H1 (cell line): ENCODE results near the gene TMEM161A. TPM values are rescaled to one million over a fixed set of nuclear protein-coding genes. Genes with fewer than 3 reads are reported as not detected.
A peak's percentile ranks its signal among the peaks of the same experiment; 100 is the strongest.

ENCODE experiments used
- ASH2L ChIP-seq: fragments of 200-600, 300-600 bp; sonication (generic); IDR thresholded peaks from one replicate; pipeline ENCODE4 v1.7.1; 2017; ENCODE audit warnings: low read length
- BACH1 ChIP-seq: IDR thresholded peaks from 2 replicates; pipeline ENCODE4 v1.6.1; 2012; ENCODE audit warnings: low read length, improper control_type of control experiment
- CBX5 ChIP-seq: fragments of 300-800, 300-1000 bp; sonication (generic); IDR thresholded peaks from 2 replicates; pipeline ENCODE4 v1.7.1; 2016; ENCODE audit warnings: antibody characterized with exemption, low read length, low read depth
- CHD1 ChIP-seq: IDR thresholded peaks from 2 replicates; pipeline ENCODE4 v1.6.1; 2012; ENCODE audit warnings: low read depth, low read length, improper control_type of control experiment
- CHD2 ChIP-seq: IDR thresholded peaks from 2 replicates; pipeline ENCODE4 v1.6.1; 2012; ENCODE audit warnings: low read length, improper control_type of control experiment
- GABPA ChIP-seq: IDR thresholded peaks from 2 replicates; pipeline ENCODE4 v1.6.1; 2011; ENCODE audit warnings: mild to moderate bottlenecking, low read length, moderate library complexity, borderline replicate concordance; ENCODE audit not compliant: insufficient read depth
- HDAC6 ChIP-seq: IDR thresholded peaks from one replicate; pipeline ENCODE4 v1.7.1; 2012; ENCODE audit warnings: low read depth, mild to moderate bottlenecking, inconsistent platforms, low read length, moderate library complexity
- JUND ChIP-seq: IDR thresholded peaks from 2 replicates; pipeline ENCODE4 v1.6.1; 2011; ENCODE audit warnings: mild to moderate bottlenecking, improper control_type of control experiment, low read length
- KDM5A ChIP-seq: fragments of 200-600 bp; IDR thresholded peaks from 2 replicates; pipeline ENCODE4 v1.7.1; 2012; ENCODE audit warnings: mild to moderate bottlenecking, low read length, inconsistent platforms, mixed read lengths
- NANOG ChIP-seq: IDR thresholded peaks from 2 replicates; pipeline ENCODE4 v1.6.1; 2011; ENCODE audit warnings: low read length, low read depth, mild to moderate bottlenecking, inconsistent platforms; ENCODE audit not compliant: insufficient read depth, poor library complexity, severe bottlenecking
- POLR2A ChIP-seq, 2 experiments: IDR thresholded peaks; 1 replicate in 1 of 2; 2 replicates in 1 of 2; pipeline ENCODE4 v1.6.1; 2011; ENCODE audit warnings: low read depth in 2 of 2, low read length in 2 of 2, mild to moderate bottlenecking in 2 of 2; ENCODE audit errors: control extremely low read depth in 1 of 2
- POU5F1 ChIP-seq: IDR thresholded peaks from 2 replicates; pipeline ENCODE4 v1.6.1; 2011; ENCODE audit warnings: low read depth, mild to moderate bottlenecking, low read length, moderate library complexity
- RXRA ChIP-seq: IDR thresholded peaks from 2 replicates; pipeline ENCODE4 v1.6.1; 2011; ENCODE audit warnings: low read depth, mild to moderate bottlenecking, low read length, moderate library complexity; ENCODE audit not compliant: insufficient read depth
- SIN3A ChIP-seq, 2 experiments: IDR thresholded peaks in 1 of 2; conservative IDR thresholded peaks in 1 of 2; 2 replicates each; pipeline ENCODE4 v1.6.1; 2011 to 2012; ENCODE audit warnings: low read length in 2 of 2, improper control_type of control experiment in 1 of 2, low read depth in 1 of 2, mild to moderate bottlenecking in 1 of 2
- SP2 ChIP-seq: IDR thresholded peaks from 2 replicates; pipeline ENCODE4 v1.6.1; 2012; ENCODE audit warnings: mild to moderate bottlenecking, low read length, inconsistent platforms
- SUZ12 ChIP-seq: fragments of 200-600 bp; sonication (generic); IDR thresholded peaks from 2 replicates; pipeline ENCODE4 v1.6.1; 2012; ENCODE audit warnings: mild to moderate bottlenecking, inconsistent platforms, low read length, moderate library complexity, mixed read lengths
- TAF1 ChIP-seq: IDR thresholded peaks from 2 replicates; pipeline ENCODE4 v1.6.1; 2011; ENCODE audit warnings: mild to moderate bottlenecking, low read depth, low read length
- TCF12 ChIP-seq: IDR thresholded peaks from 2 replicates; pipeline ENCODE4 v1.6.1; 2011; ENCODE audit warnings: low read depth, mild to moderate bottlenecking, low read length
- YY1 ChIP-seq: IDR thresholded peaks from 2 replicates; pipeline ENCODE4 v1.6.1; 2011; ENCODE audit warnings: low read depth, mild to moderate bottlenecking, low read length
- ZNF274 ChIP-seq: IDR thresholded peaks from 2 replicates; pipeline ENCODE4 v1.7.0; 2012; ENCODE audit warnings: low read length, borderline replicate concordance; ENCODE audit errors: extremely low read depth
- polyA plus RNA-seq, 7 experiments: library from polyadenylated mRNA; depleted of rRNA in 3 of 7; stranded (reverse) in 5 of 7; unstranded in 2 of 7; fragments of >200 nt in 5 of 7; fragments of 200-250 nt in 2 of 7; gene quantifications; 1 replicate in 5 of 7; 2 replicates in 1 of 7; 4 replicates in 1 of 7; pipeline versions ENCODE4 v1.2.1 to v1.2.3, GENCODE V29; 2011 to 2013; ENCODE audit warnings: missing spikeins in 2 of 7, mixed read lengths in 2 of 7
- total RNA-seq: library from RNA; stranded (reverse); fragmentation: NEBNext Ultra II Directional; extraction: Animal tissue kit (Norgen Biotek cat#: 25700); gene quantifications from 2 replicates; pipeline ENCODE4 v1.2.1, GENCODE V29; 2021

Gene TMEM161A
- total and polyA plus RNA-seq, 2 of the 8 experiments (the other 6 are each of a cell fraction or from before 2014, with no cell fraction given): 47.8 to 103 TPM

DNA sequence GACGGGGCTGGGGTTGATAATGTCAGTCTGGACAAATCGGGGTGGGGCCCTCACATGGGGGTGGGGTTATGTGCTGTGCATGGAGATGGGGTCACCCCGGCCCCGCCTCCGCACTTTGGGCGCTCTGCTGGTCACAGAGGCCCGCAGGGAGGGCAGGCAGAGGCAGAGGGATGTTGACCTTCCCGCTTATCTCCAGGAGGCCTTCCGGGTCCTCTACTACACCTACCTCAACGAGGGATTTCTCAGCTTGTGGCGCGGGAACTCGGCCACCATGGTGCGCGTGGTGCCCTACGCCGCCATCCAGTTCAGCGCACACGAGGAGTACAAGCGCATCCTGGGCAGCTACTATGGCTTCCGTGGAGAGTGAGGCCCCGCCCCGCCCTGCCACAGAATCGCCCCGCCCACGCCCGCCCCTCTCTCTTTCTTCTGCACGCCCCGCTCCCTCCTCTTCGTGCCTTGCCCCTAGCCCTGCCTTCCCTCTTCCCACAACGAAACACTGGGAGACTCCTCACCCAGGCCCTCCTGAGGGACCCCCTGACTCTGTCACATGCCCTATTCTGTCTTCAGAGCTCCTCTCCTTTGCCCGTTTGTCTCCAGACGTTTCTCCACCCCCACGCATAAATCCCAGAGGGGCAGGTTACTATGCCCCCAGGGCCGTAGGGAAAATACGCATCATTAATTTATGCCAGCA is 32.8 kb downstream of the TMEM161A start (continued):
- TF ChIP-seq JUND (no peak), SP2 (no peak), ZNF274 (no peak), TCF12 (no peak), GABPA (no peak), BACH1 (no peak; the same call in 1 of the 2 replicates), POLR2A (IDR thresholded peaks at IDR 0.05; ENCODE audit: control extremely low read depth in 1 of 2, low read depth in 2 of 2, low read length in 2 of 2) (peak in 1 of 2 experiments; percentile 94; a peak in 2 of 3 replicates), TAF1 (peak; percentile 72), ASH2L (peak; percentile 86), RXRA (no peak), POU5F1 (no peak), NANOG (no peak), HDAC6 (no peak), CHD1 (no peak), YY1 (0 out of 2 replicates have a peak, but pooled peaks have one; percentile 24), SUZ12 (no peak), CBX5 (no peak), KDM5A (no peak), SIN3A (conservative IDR thresholded peaks at IDR 0.05 in 1 of 2, IDR thresholded peaks at IDR 0.05 in 1 of 2; ENCODE audit: low read depth in 1 of 2, low read length in 2 of 2) (peak in 1 of 2 experiments; percentile 89; a peak in 2 of 4 replicates), CHD2 (no peak)
